HepG2 (cell line): ENCODE results near the gene BRPF1. TPM values are rescaled to one million over a fixed set of nuclear protein-coding genes. Genes with fewer than 3 reads are reported as not detected.

ENCODE experiments used
- ATAC-seq: fragments of 200-7000 bp; cut with Tn5 transposase; 3 replicates; pipeline ENCODE4 v1.9.1; 2020; ENCODE audit warnings: mild to moderate bottlenecking, moderate library complexity
- BruUV-seq: library from RNA; stranded (reverse); fragments of 400-500 nt; replicated peaks from 2 replicates; lab custom pipeline; 2021; lab: Mats Ljungman, UMichigan
- CTCF ChIA-PET: fragments of 300-600 bp; formaldehyde crosslinking; extraction: SDS; loops from one replicate; lab custom pipeline; 2021; ENCODE audit warnings: low total read pairs, inconsistent platforms, low intra/inter-chr PET ratio; lab: Yijun Ruan, JAX
- POLR2A ChIA-PET: fragments of 350-600 bp; sonication (Branson Sonifier 250); formaldehyde crosslinking; loops from one replicate; lab custom pipeline; 2020; ENCODE audit warnings: antibody characterized with exemption, inconsistent platforms; lab: Yijun Ruan, JAX
- DNase-seq: peaks from one replicate; pipeline ENCODE4 v3.0.0-alpha.2; 2015; ENCODE audit warnings: low spot score
- FAIRE-seq: peaks from 3 replicates; lab custom pipeline; 2011; peaks lifted over from hg19 to GRCh38; lab: Jason Lieb, UNC
- H2AFZ ChIP-seq: one replicate; pipeline ENCODE4 v1.6.1; 2011; ENCODE audit warnings: low read length, inconsistent platforms
- H3K27ac ChIP-seq: fragments of 300-600 bp; 3 replicates; pipeline ENCODE4 v1.8.0; 2011; ENCODE audit warnings: mixed run types, mild to moderate bottlenecking, mixed read lengths, low read length, inconsistent platforms; ENCODE audit not compliant: insufficient read depth; ENCODE audit errors: extremely low read length
- H3K27me3 ChIP-seq, 2 experiments: fragments of 200-600 bp in 1 of 2; 2 replicates in 1 of 2; 3 replicates in 1 of 2; pipeline versions ENCODE4 v1.6.0 to v1.8.0; 2011; ENCODE audit warnings: low read length in 2 of 2, mild to moderate bottlenecking in 2 of 2, moderate library complexity in 2 of 2, inconsistent platforms in 1 of 2; ENCODE audit not compliant: insufficient read depth in 2 of 2, control insufficient read depth in 1 of 2
- H3K36me3 ChIP-seq, 2 experiments: fragments of 200-600 bp in 1 of 2; replicated peaks in 1 of 2; 2 replicates in 1 of 2; 3 replicates in 1 of 2; pipeline versions ENCODE4 v1.5.1 to v1.8.0; 2011; ENCODE audit warnings: low read length in 2 of 2, inconsistent platforms in 1 of 2; ENCODE audit not compliant: insufficient read depth in 2 of 2, control insufficient read depth in 1 of 2
- H3K4me1 ChIP-seq: 2 replicates; pipeline ENCODE4 v1.5.1; 2012; ENCODE audit warnings: low read length, inconsistent platforms; ENCODE audit not compliant: insufficient read depth
- H3K4me2 ChIP-seq: 2 replicates; pipeline ENCODE4 v1.6.0; 2011; ENCODE audit warnings: low read depth, low read length, inconsistent platforms
- H3K4me3 ChIP-seq, 3 experiments: fragments of 200-600 bp in 1 of 3; sonication (generic), shearing (Covaris generic) in 1 of 3; replicated peaks in 1 of 3; 2 replicates each; pipeline ENCODE4 v1.5.1; 2011 to 2016; ENCODE audit warnings: low read length in 3 of 3, inconsistent platforms in 2 of 3, low read depth in 2 of 3, mild to moderate bottlenecking in 2 of 3, control low read depth in 1 of 3, mixed read lengths in 1 of 3; ENCODE audit not compliant: insufficient read depth in 1 of 3
- H3K79me2 ChIP-seq: one replicate; pipeline ENCODE4 v1.6.1; 2011; ENCODE audit warnings: low read length, inconsistent platforms; ENCODE audit not compliant: insufficient read depth
- H3K9ac ChIP-seq: 2 replicates; pipeline ENCODE4 v1.6.0; 2011; ENCODE audit warnings: mild to moderate bottlenecking, low read depth, low read length, inconsistent platforms; ENCODE audit not compliant: insufficient read depth
- H3K9me3 ChIP-seq: 2 replicates; pipeline ENCODE4 v1.5.1; 2012; ENCODE audit warnings: mild to moderate bottlenecking, low read length
- H4K20me1 ChIP-seq: 2 replicates; pipeline ENCODE4 v1.6.0; 2011; ENCODE audit warnings: inconsistent platforms, mild to moderate bottlenecking, low read length, moderate library complexity; ENCODE audit not compliant: insufficient read depth
- KLF6 ChIP-seq: IDR thresholded peaks from 2 replicates; pipeline ENCODE4 v1.8.0; 2016; ENCODE audit warnings: missing biosample characterization, missing genetic modification reagents
- SNAPC4 ChIP-seq: sonication (generic); formaldehyde crosslinking; IDR thresholded peaks from 2 replicates; pipeline ENCODE4 v1.4.0; 2020; ENCODE audit warnings: mild to moderate bottlenecking, missing genetic modification reagents
- SUZ12 ChIP-seq: fragments of 150-350 bp; IDR thresholded peaks from 2 replicates; pipeline ENCODE4 v1.6.1; 2014; ENCODE audit warnings: low read depth, low read length
- WIZ ChIP-seq: sonication (generic); formaldehyde crosslinking; IDR thresholded peaks from 2 replicates; pipeline ENCODE4 v1.5.1; 2020; ENCODE audit warnings: mild to moderate bottlenecking, missing genetic modification reagents
- ZNF180 ChIP-seq: sonication (generic); formaldehyde crosslinking; IDR thresholded peaks from 2 replicates; pipeline ENCODE4 v1.4.0; 2020; ENCODE audit warnings: low read depth, missing genetic modification reagents, borderline replicate concordance
- ZNF839 ChIP-seq: sonication (generic); formaldehyde crosslinking; IDR thresholded peaks from 2 replicates; pipeline ENCODE4 v1.4.0; 2020; ENCODE audit warnings: missing genetic modification reagents, mild to moderate bottlenecking, borderline replicate concordance
- whole genome bisulfite sequencing: methylation state at CpG from one replicate; pipeline ENCODE4 v1.1.6; 2017; ENCODE audit warnings: low lambda C conversion rate; 5-methylcytosine and 5-hydroxymethylcytosine counted together
- in situ Hi-C: cut with HindIII; loops from 2 replicates; pipeline ENCODE4 v1.10.0; 2017; ENCODE audit warnings: low pct_unique_long_range_greater_than_20kb; ENCODE audit not compliant: extremely low pct_ligation_motif_present
- intact Hi-C: fragments of 100-400 bp; cut with micrococcal nuclease; formaldehyde crosslinking; loops from one replicate; pipeline ENCODE4 v1.10.0; 2022; ENCODE audit not compliant: unreplicated experiment
- polyA plus RNA-seq, 8 experiments: library from polyadenylated mRNA; depleted of rRNA in 3 of 8; stranded (reverse) in 7 of 8; unstranded in 1 of 8; fragments of >200 nt; fragmentation: Illumina TruSeq in 4 of 8; extraction: Trizol in 4 of 8; gene quantifications; 2 replicates each; pipeline versions ENCODE4 v1.2.1 to v1.2.3, GENCODE V29; 2011 to 2016; ENCODE audit warnings: low read depth in 4 of 8, missing spikeins in 1 of 8, mixed read lengths in 1 of 8; ENCODE audit not compliant: insufficient read depth in 1 of 8
- total RNA-seq, 5 experiments: library from RNA; depleted of rRNA; stranded (reverse); fragments of >200 nt; fragmentation: Illumina TruSeq; extraction: Trizol; gene quantifications; 2 replicates each; pipeline ENCODE4 v1.2.3, GENCODE V29; 2016; ENCODE audit warnings: low read depth in 1 of 5
- TF ChIP-seq, protein P1 (sequence below): sonication (generic); formaldehyde crosslinking; IDR thresholded peaks from 2 replicates; pipeline ENCODE4 v1.5.0; 2020; ENCODE audit warnings: mild to moderate bottlenecking, missing genetic modification reagents, moderate library complexity

BRPF1 gene
- total and polyA plus RNA-seq, 2 of the 13 experiments (the other 11 are each of a cell fraction or from before 2014, with no cell fraction given) = 7.3 to 10.0 TPM

- Histone ChIP-seq H3K4me1 (peaks cover 23% of the 10 kb centered on the region), H3K9me3 (no peaks in the 10 kb centered on the region), H2AFZ (no peak overlapping the region), H3K36me3 (peaks cover 14 to 44% of the 10 kb centered on the region in 2 experiments; a peak in 4 of 5 replicates), H3K27me3 (no peaks in the 10 kb centered on the region; a peak in 1 of 5 replicates), H3K4me2 (peak overlapping the region; percentile 90), H3K79me2 (peaks cover 24% of the 10 kb centered on the region), H3K4me3 (peak overlapping the region; percentile 89 to 99 (median 96)), H3K9ac (peak overlapping the region; percentile 100), H3K27ac (peak overlapping the region; percentile 99), H4K20me1 (peaks cover 6% of the 10 kb centered on the region)
- ATAC-seq = no peak
- no peak for DNase-seq
- CTCF ChIA-PET = no interaction called here
- POLR2A ChIA-PET = interaction anchor here (1.1 to 4.3 kb wide), 3 partner anchors 17 to 60 kb away, joined by 3 to 40 read pairs (median 18); partner anchors contain the start of genes ARPC4, OGG1 and TADA3
- in situ Hi-C loops = no loop called here
- intact Hi-C loops = no loop called here
- WGBS = 0% methylated on average over 2 of the region's 7 CpGs
- FAIRE-seq = no peak
- BruUV-seq = TSS peak; percentile 53
- TF ChIP-seq SNAPC4 = no peak
- TF ChIP-seq KLF6 (CRISPR knock-in tag) = no peak
- TF ChIP-seq ZNF180 = no peak
- no peak for TF ChIP-seq WIZ
- TF ChIP-seq, protein P1, sequence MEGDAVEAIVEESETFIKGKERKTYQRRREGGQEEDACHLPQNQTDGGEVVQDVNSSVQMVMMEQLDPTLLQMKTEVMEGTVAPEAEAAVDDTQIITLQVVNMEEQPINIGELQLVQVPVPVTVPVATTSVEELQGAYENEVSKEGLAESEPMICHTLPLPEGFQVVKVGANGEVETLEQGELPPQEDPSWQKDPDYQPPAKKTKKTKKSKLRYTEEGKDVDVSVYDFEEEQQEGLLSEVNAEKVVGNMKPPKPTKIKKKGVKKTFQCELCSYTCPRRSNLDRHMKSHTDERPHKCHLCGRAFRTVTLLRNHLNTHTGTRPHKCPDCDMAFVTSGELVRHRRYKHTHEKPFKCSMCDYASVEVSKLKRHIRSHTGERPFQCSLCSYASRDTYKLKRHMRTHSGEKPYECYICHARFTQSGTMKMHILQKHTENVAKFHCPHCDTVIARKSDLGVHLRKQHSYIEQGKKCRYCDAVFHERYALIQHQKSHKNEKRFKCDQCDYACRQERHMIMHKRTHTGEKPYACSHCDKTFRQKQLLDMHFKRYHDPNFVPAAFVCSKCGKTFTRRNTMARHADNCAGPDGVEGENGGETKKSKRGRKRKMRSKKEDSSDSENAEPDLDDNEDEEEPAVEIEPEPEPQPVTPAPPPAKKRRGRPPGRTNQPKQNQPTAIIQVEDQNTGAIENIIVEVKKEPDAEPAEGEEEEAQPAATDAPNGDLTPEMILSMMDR = 0 out of 2 replicates have a peak, but pooled peaks have one; percentile 26
- TF ChIP-seq SUZ12 = no peak
- TF ChIP-seq ZNF839 (CRISPR knock-in tag) = no peak
Observed at GRCh38 chr3:9732740-9733115, 1.2 kb downstream of the BRPF1 start.
